GM12892 (cell line): ENCODE measurements around the gene PPCDC.

ENCODE experiments used
- POLR2A ChIP-seq: IDR thresholded peaks from 2 replicates; pipeline ENCODE4 v1.6.1; 2011; ENCODE audit warnings: low read depth, low read length, control low read depth
- POLR2AphosphoS5 ChIP-seq: IDR thresholded peaks from 2 replicates; pipeline ENCODE4 v1.6.1; 2011; ENCODE audit warnings: low read depth, low read length, control low read depth
- TAF1 ChIP-seq: IDR thresholded peaks from 2 replicates; pipeline ENCODE4 v1.6.1; 2011; ENCODE audit warnings: low read depth, mild to moderate bottlenecking, control low read depth, low read length, borderline replicate concordance

DNA sequence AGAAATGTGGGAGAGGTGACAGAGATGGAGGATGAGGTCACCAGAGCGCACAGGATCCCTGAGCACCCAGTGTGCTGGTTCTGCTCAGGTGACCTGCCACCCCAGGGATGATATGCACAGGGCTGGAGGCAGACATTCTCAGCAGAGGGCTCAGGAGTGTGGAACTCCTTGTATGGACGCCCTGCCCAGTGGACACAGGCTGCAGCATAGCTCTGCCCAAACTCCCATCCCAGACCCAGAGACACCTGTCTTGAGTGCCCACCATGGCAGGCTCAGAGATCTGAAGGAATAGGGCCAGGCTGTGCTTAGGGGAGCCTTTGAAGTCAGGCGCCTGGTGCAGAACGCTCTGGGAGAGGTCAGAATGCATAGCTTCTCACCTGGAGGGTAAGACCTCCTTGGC, 47.3 kb downstream of the PPCDC start:
- TF ChIP-seq POLR2AphosphoS5 (no peak), POLR2A (no peak), TAF1 (no peak)
